ENCODE results near the gene ARID1B. TPM values are rescaled to one million over a fixed set of nuclear protein-coding genes. Genes with fewer than 3 reads are reported as not detected.
"Not testable (repeated sequence)": the region's sequence is repeated elsewhere in the genome, so short reads cannot be mapped to it uniquely, and the experiment has no call there.

The ARID1B gene
- total RNA-seq, 1 donor from 2014 or later = 93.8 TPM

GRCh38 chr6:157034436-157035230 is 257.5 kb downstream of the ARID1B start:
- intact Hi-C loops (cut with micrococcal nuclease) = loop anchor here (1.0 to 2.0 kb wide), 4 partner anchors 20 to 470 kb away; no protein-coding TSS in a partner anchor

GRCh38 chr6:157035546-157035945 is 258.4 kb downstream of the ARID1B start:
- intact Hi-C loops (cut with micrococcal nuclease) = loop anchor here (2.0 kb wide), 1 partner anchor 19 kb away; no protein-coding TSS in a partner anchor

GRCh38 chr6:157036245-157036711 is 259.1 kb downstream of the ARID1B start:
- intact Hi-C loops (cut with micrococcal nuclease) = no loop called here

GRCh38 chr6:157037165-157037564 is 260.0 kb downstream of the ARID1B start:
- intact Hi-C loops (cut with micrococcal nuclease) = no loop called here

- intact Hi-C loops (cut with micrococcal nuclease) = no loop called here
Observed at GRCh38 chr6:157038610-157039009, 261.4 kb downstream of the ARID1B start.

- intact Hi-C loops (cut with micrococcal nuclease) = not testable (repeated sequence)
Observed at GRCh38 chr6:157039639-157040038, 262.5 kb downstream of the ARID1B start.

- intact Hi-C loops (cut with micrococcal nuclease) = no loop called here
Observed at GRCh38 chr6:157040191-157040590, 263.0 kb downstream of the ARID1B start.

- intact Hi-C loops (cut with micrococcal nuclease) = loop anchor here (2.0 kb wide), 1 partner anchor 1719 kb away; no protein-coding TSS in a partner anchor
Observed at GRCh38 chr6:157045831-157046454, 268.8 kb downstream of the ARID1B start.

GRCh38 chr6:157046776-157047175 is 269.6 kb downstream of the ARID1B start:
- intact Hi-C loops (cut with micrococcal nuclease) = loop anchor here (2.0 kb wide), 1 partner anchor 1720 kb away; no protein-coding TSS in a partner anchor

- intact Hi-C loops (cut with micrococcal nuclease) = loop anchor here (2.0 kb wide), 1 partner anchor 1721 kb away; no protein-coding TSS in a partner anchor
Observed at GRCh38 chr6:157047328-157047727, 270.1 kb downstream of the ARID1B start.

- intact Hi-C loops (cut with micrococcal nuclease) = loop anchor here (2.0 kb wide), 1 partner anchor 1721 kb away; no protein-coding TSS in a partner anchor
Observed at GRCh38 chr6:157047951-157048350, 270.8 kb downstream of the ARID1B start.

- intact Hi-C loops (cut with micrococcal nuclease) = no loop called here
Observed at GRCh38 chr6:157049133-157049532, 272.0 kb downstream of the ARID1B start.

- intact Hi-C loops (cut with micrococcal nuclease) = loop anchor here (5.0 kb wide), 1 partner anchor 222 kb away; no protein-coding TSS in a partner anchor
Observed at GRCh38 chr6:157050537-157051265, 273.5 kb downstream of the ARID1B start.

GRCh38 chr6:157054531-157054979 is 277.4 kb downstream of the ARID1B start:
- intact Hi-C loops (cut with micrococcal nuclease) = loop anchor here (1.0 to 5.0 kb wide), 5 partner anchors 20 to 218 kb away; no protein-coding TSS in a partner anchor

- intact Hi-C loops (cut with micrococcal nuclease) = loop anchor here (1.0 to 2.0 kb wide), 2 partner anchors 12 to 21 kb away; no protein-coding TSS in a partner anchor
Observed at GRCh38 chr6:157055863-157056262, 278.7 kb downstream of the ARID1B start.

- intact Hi-C loops (cut with micrococcal nuclease) = loop anchor here (1.0 kb wide), 1 partner anchor 12 kb away; no protein-coding TSS in a partner anchor
Observed at GRCh38 chr6:157056275-157056674, 279.1 kb downstream of the ARID1B start.

- intact Hi-C loops (cut with micrococcal nuclease) = no loop called here
Observed at GRCh38 chr6:157058574-157058973, 281.4 kb downstream of the ARID1B start.

GRCh38 chr6:157059781-157060180 is 282.6 kb downstream of the ARID1B start:
- intact Hi-C loops (cut with micrococcal nuclease) = no loop called here

GRCh38 chr6:157060440-157060952 is 283.3 kb downstream of the ARID1B start:
- intact Hi-C loops (cut with micrococcal nuclease) = no loop called here

- intact Hi-C loops (cut with micrococcal nuclease) = no loop called here
Observed at GRCh38 chr6:157061770-157062594, 284.8 kb downstream of the ARID1B start.

Data from T-helper 1 cell treated with Interleukin-12 subunit alpha and Interleukin-12 subunit beta and Interleukin-4 antibody, amounts not matched to agents 30 ng/mL and 1 ng/mL, for 36 hours (primary cell).